Ascending aorta (tissue), 2 donors: ENCODE results near the gene ACTA2. TPM values are rescaled to one million over a fixed set of nuclear protein-coding genes. Genes with fewer than 3 reads are reported as not detected.

Source experiments
- DNase-seq, 2 donors: peaks; one replicate each; pipeline ENCODE4 v3.0.0-alpha.2; 2019; ENCODE audit warnings: low spot score in 2 of 2
- H3K27ac ChIP-seq, 2 donors: fragments of 200-600 bp; sonication (generic); one replicate each; pipeline ENCODE4 v1.5.1; 2016 to 2017; ENCODE audit warnings: mild to moderate bottlenecking in 1 of 2
- H3K27me3 ChIP-seq: fragments of 200-600 bp; sonication (generic); one replicate; pipeline ENCODE4 v1.5.1; 2017
- H3K36me3 ChIP-seq, 2 donors: fragments of 200-600 bp; sonication (generic); one replicate each; pipeline ENCODE4 v1.5.1; 2016
- H3K4me1 ChIP-seq, 2 donors: fragments of 200-600 bp; sonication (generic); one replicate each; pipeline ENCODE4 v1.5.1; 2016 to 2017; ENCODE audit warnings: mild to moderate bottlenecking in 1 of 2
- H3K4me3 ChIP-seq, 2 donors: fragments of 200-600 bp; sonication (generic); one replicate each; pipeline ENCODE4 v1.5.1; 2016 to 2017; ENCODE audit warnings: mild to moderate bottlenecking in 1 of 2
- H3K9me3 ChIP-seq, 2 donors: fragments of 200-600 bp; sonication (generic); one replicate each; pipeline ENCODE4 v1.5.1; 2016
- intact Hi-C: fragments of 100-400 bp; cut with DNase I; formaldehyde crosslinking; loops from one replicate; pipeline ENCODE4 v1.15.1; 2023
- total RNA-seq: library from RNA; depleted of rRNA; stranded (reverse); fragments of >200 nt; gene quantifications from one replicate; pipeline ENCODE4 v1.1.0, GENCODE V29; 2016
- TF ChIP-seq, protein P1 (sequence below), 3 experiments: fragments of 200-600 bp in 2 of 3; fragments of 450-650 bp in 1 of 3; sonication (generic) in 2 of 3; IDR thresholded peaks; one replicate each; pipeline ENCODE4 v1.5.1; 2016 to 2019; ENCODE audit warnings: antibody characterized with exemption in 3 of 3, mild to moderate bottlenecking in 1 of 3, moderate library complexity in 1 of 3

Gene ACTA2
- total RNA-seq, 1 donor from 2014 or later, result 5,316 TPM

DNA sequence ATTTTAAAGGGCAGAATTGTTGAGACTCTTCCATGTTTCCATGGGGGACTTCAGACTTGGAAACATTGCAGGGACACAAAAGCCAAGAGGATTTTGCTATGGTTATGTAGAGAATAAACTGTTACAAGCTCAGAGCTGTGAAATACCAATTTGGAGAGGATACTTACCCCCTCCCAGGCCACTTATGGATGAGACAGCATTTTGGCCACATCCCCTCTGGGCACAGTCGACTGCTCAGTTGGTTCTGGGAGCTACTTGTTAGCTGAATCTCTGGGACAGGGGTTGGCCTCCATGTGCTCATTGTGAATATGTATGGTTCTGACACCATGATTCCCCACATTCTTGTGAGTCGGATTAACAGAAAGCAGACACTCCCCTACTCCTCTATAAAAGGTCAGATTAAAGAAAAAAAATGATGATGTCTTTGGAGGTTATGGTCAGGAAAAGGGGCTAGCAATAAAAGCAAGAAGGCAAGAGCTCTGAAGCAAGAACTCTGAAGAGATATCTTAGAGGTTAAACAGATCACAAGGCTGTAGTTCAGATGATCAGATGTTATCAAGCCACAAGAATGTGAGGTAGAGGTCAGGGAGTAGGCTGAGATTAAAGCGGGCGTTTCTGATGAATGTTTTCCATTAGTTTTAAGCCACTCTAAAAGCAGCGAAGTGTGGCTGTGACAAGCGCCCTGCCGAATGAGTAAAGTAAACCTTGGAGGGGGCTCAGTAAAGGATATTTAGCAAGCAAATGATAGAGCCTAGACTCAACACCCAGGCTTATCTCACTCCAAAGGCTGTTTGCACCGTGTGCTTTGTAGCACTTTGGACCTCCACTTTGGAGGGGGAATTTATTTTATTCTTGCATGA, 55.3 kb downstream of the ACTA2 start:
- Histone ChIP-seq H3K36me3 (no peaks in the 10 kb centered on the region), H3K27ac (no peak overlapping the region), H3K27me3 (no peaks in the 10 kb centered on the region), H3K4me1 (no peaks in the 10 kb centered on the region), H3K9me3 (no peaks in the 10 kb centered on the region), H3K4me3 (no peak overlapping the region)
- TF ChIP-seq, protein P1, sequence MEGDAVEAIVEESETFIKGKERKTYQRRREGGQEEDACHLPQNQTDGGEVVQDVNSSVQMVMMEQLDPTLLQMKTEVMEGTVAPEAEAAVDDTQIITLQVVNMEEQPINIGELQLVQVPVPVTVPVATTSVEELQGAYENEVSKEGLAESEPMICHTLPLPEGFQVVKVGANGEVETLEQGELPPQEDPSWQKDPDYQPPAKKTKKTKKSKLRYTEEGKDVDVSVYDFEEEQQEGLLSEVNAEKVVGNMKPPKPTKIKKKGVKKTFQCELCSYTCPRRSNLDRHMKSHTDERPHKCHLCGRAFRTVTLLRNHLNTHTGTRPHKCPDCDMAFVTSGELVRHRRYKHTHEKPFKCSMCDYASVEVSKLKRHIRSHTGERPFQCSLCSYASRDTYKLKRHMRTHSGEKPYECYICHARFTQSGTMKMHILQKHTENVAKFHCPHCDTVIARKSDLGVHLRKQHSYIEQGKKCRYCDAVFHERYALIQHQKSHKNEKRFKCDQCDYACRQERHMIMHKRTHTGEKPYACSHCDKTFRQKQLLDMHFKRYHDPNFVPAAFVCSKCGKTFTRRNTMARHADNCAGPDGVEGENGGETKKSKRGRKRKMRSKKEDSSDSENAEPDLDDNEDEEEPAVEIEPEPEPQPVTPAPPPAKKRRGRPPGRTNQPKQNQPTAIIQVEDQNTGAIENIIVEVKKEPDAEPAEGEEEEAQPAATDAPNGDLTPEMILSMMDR (IDR thresholded peaks at IDR 0.05), result no peak
- intact Hi-C loops, result no loop called here
- no peak for DNase-seq

DNA sequence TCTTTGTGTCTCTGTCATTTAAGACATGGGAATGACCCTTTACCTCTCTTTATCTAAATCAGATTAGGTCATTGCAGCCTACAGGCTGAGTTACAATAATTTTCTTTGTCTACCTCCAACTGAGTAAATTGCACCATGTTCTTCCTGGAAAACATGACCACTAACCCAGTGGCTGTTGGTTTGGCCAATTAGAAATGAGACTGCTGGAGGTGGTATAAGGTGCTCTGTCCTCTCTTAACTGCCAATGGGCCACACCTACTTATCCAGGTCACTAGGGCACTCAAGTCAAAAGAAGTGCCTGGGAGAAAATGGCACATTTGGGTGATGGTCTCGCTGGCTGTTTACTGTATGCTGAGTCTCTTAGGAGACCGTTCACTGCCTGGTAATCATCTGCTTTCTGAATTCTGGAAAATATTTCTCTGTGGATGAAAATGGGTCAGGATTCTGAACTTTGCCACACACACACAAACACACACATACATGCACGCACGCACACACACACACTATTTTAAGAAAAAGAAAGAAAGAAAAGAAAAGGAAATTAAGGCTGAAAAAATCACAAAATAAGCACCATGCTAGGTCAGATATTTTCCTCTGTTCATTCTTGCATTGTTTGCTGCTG, 56.1 kb downstream of the ACTA2 start:
- no peaks in the 10 kb centered on the region for H3K9me3 ChIP-seq
- H3K4me3 ChIP-seq, result no peak overlapping the region
- H3K27me3 ChIP-seq, result no peaks in the 10 kb centered on the region
- no peaks in the 10 kb centered on the region for H3K36me3 ChIP-seq
- intact Hi-C loops, result no loop called here
- no peak overlapping the region for H3K27ac ChIP-seq
- no peak for DNase-seq
- no peaks in the 10 kb centered on the region for H3K4me1 ChIP-seq
- TF ChIP-seq, protein P1 (IDR thresholded peaks at IDR 0.05), result no peak

DNA sequence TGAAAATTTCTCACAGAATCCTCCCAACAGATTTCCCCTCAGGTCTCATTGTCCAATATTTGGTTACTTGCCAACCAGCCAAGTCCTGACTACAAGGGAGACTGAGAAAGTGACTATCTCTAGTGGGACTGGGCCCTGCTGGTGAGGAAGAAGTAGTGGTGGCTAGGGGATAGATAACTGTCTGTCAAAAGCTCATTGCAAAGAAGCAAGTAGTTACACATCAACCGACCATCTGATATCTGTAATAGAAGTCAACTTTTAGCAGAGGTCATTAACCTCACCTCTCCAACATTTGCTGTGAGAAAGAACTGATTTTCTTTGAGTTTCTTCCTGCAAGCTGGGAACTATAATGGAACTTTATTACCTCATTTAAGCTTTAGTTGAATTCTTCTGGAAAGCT, 57.3 kb downstream of the ACTA2 start:
- Histone ChIP-seq H3K9me3 (no peaks in the 10 kb centered on the region), H3K4me1 (no peaks in the 10 kb centered on the region), H3K36me3 (no peaks in the 10 kb centered on the region), H3K27me3 (no peaks in the 10 kb centered on the region), H3K27ac (no peak overlapping the region), H3K4me3 (no peak overlapping the region)
- TF ChIP-seq, protein P1 (IDR thresholded peaks at IDR 0.05), result no peak
- DNase-seq, result no peak
- intact Hi-C loops, result no loop called here

DNA sequence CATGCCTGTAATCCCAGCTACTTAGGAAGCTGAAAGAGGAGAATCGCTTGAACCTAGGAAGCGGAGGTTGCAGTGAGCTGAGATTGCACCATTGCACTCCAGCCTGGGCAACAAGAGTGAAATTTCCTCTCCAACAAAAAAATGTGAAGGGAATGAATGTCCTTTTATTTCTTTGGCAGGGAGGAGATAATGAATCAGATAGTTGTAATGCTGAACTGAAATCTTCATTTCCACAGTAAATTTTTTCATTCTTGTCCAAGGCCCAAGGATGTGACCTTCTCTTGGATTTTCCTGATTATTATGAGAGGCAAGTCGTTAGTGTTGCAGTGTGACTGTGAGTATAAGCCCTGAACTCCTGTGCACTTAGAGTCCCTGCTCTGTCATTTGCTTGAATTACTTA, 59.0 kb downstream of the ACTA2 start:
- DNase-seq, result no peak

DNA sequence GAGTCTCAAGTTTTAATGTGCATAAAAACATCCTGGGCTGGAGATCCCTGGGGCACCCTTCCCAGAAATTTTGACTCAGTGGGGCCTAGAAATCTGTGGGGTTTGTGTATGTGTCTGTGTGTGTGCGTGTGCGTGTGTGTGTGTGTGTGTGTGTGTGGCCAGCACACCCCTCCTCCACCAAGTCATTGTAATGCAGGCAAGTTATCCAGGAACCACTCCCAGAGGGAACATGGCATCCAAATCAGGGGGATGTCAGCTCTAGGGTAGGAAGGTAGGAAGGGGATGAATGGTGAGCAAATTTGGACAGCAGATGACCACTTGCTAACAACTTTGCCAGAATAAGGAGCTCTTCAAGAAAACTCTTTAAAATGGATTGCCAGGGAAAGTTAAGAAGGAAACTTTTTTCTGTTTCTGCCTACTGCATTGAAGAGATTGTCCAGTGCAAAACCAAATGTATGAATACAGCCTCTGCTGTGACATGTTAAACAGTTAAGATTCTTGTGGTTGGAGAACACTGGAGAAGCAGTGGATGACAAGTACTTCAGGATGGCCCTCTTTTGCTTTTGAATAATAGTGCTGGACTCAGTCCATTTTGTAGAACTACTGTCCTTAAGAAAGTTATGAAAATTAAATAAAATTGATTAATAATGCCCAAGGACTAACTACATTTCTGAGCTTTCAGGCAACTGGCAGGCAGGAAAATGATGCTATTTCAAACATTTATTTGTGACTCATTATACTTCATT, 60.2 kb downstream of the ACTA2 start:
- H3K36me3 ChIP-seq, result no peaks in the 10 kb centered on the region
- no peak overlapping the region for H3K27ac ChIP-seq
- H3K9me3 ChIP-seq, result no peaks in the 10 kb centered on the region
- TF ChIP-seq, protein P1 (IDR thresholded peaks at IDR 0.05), result no peak
- DNase-seq, result no peak
- H3K27me3 ChIP-seq, result no peaks in the 10 kb centered on the region
- no peaks in the 10 kb centered on the region for H3K4me1 ChIP-seq
- H3K4me3 ChIP-seq, result no peak overlapping the region
- intact Hi-C loops, result no loop called here

More for the DNA sequence above, 59.0 kb downstream of the ACTA2 start:
- intact Hi-C loops, result no loop called here
- TF ChIP-seq, protein P1 (IDR thresholded peaks at IDR 0.05), result no peak
- H3K9me3 ChIP-seq, result no peaks in the 10 kb centered on the region
- H3K4me1 ChIP-seq, result no peaks in the 10 kb centered on the region
- no peak overlapping the region for H3K4me3 ChIP-seq
- H3K27me3 ChIP-seq, result no peaks in the 10 kb centered on the region
- no peaks in the 10 kb centered on the region for H3K36me3 ChIP-seq
- H3K27ac ChIP-seq, result no peak overlapping the region
